HCT116 (cell line): ENCODE results near the gene UBE2L6. TPM values are rescaled to one million over a fixed set of nuclear protein-coding genes. Genes with fewer than 3 reads are reported as not detected.
A peak's percentile ranks its signal among the peaks of the same experiment; 100 is the strongest.

ENCODE experiments used
- ATAC-seq: fragments of 200-7000 bp; cut with Tn5 transposase; 2 replicates; pipeline ENCODE4 v1.9.1; 2020; ENCODE audit warnings: mild to moderate bottlenecking, moderate library complexity
- BruUV-seq: library from RNA; stranded (reverse); fragments of 400-500 nt; replicated peaks from 2 replicates; lab custom pipeline; 2021; lab: Mats Ljungman, UMichigan
- CTCF ChIA-PET: fragments of 300-600 bp; sonication (Branson Sonifier 250); formaldehyde crosslinking; loops from one replicate; lab custom pipeline; 2021; ENCODE audit warnings: antibody characterized with exemption; lab: Charles Lee
- POLR2A ChIA-PET: fragments of 300-600, 350-600 bp; sonication (Branson Sonifier 250); formaldehyde crosslinking; loops from one replicate; lab custom pipeline; 2021; ENCODE audit warnings: antibody characterized with exemption; lab: Charles Lee
- RAD21 ChIA-PET, 2 experiments: fragments of 300-600 bp; sonication (Branson Sonifier 250); formaldehyde crosslinking; loops; one replicate each; lab custom pipeline; 2023; ENCODE audit warnings: low total read pairs in 2 of 2; ENCODE audit not compliant: uncharacterized antibody in 2 of 2, unreplicated experiment in 2 of 2, low non-redundant PET in 1 of 2; lab: Charles Lee
- DNase-seq: peaks from one replicate; pipeline ENCODE4 v3.0.0-alpha.2; 2010; ENCODE audit warnings: low read depth, low spot score
- H2AFZ ChIP-seq: fragments of 200-600 bp; shearing (Covaris generic), sonication (generic); 2 replicates; pipeline ENCODE4 v1.6.1; 2017; ENCODE audit warnings: low read depth, mixed run types, mixed read lengths, antibody characterized with exemption, low read length; ENCODE audit not compliant: poor library complexity, severe bottlenecking
- H3K27ac ChIP-seq: 2 replicates; pipeline ENCODE4 v1.5.1; 2012; ENCODE audit warnings: low read depth, low read length
- H3K27me3 ChIP-seq: fragments of 200-600 bp; sonication (generic); 2 replicates; pipeline ENCODE4 v1.6.1; 2016; ENCODE audit warnings: mixed run types, low read length, mixed read lengths; ENCODE audit not compliant: insufficient read depth
- H3K36me3 ChIP-seq, 2 experiments: fragments of 200-500 bp in 1 of 2; fragments of 200-600 bp in 1 of 2; sonication (Bioruptor generic) in 1 of 2; sonication (generic) in 1 of 2; 2 replicates each; pipeline versions ENCODE4 v1.5.1 to v1.6.1; 2014 to 2016; ENCODE audit warnings: low read length in 2 of 2, inconsistent platforms in 1 of 2, mixed read lengths in 1 of 2, mixed run types in 1 of 2; ENCODE audit not compliant: insufficient read depth in 2 of 2, control insufficient read depth in 1 of 2
- H3K4me1 ChIP-seq, 2 experiments: fragments of 200-600 bp in 1 of 2; sonication (generic) in 1 of 2; 2 replicates each; pipeline versions ENCODE4 v1.5.1 to v1.6.1; 2012 to 2017; ENCODE audit warnings: low read length in 2 of 2, inconsistent platforms in 1 of 2, mild to moderate bottlenecking in 1 of 2, mixed read lengths in 1 of 2, mixed run types in 1 of 2, moderate library complexity in 1 of 2; ENCODE audit not compliant: insufficient read depth in 2 of 2, control insufficient read depth in 1 of 2
- H3K4me2 ChIP-seq: fragments of 200-600 bp; sonication (generic); 2 replicates; pipeline ENCODE4 v1.6.1; 2017; ENCODE audit warnings: mixed run types, low read length, mixed read lengths
- H3K4me3 ChIP-seq, 2 experiments: fragments of 200-600 bp in 1 of 2; sonication (generic) in 1 of 2; replicated peaks in 1 of 2; 2 replicates each; pipeline ENCODE4 v1.5.1; 2011 to 2016; ENCODE audit warnings: low read length in 2 of 2, control low read depth in 1 of 2, low read depth in 1 of 2, mild to moderate bottlenecking in 1 of 2, mixed read lengths in 1 of 2, mixed run types in 1 of 2
- H3K79me2 ChIP-seq: fragments of 200-600 bp; sonication (generic); 2 replicates; pipeline ENCODE4 v1.6.1; 2017; ENCODE audit warnings: mild to moderate bottlenecking, mixed run types, low read length, moderate library complexity, mixed read lengths; ENCODE audit not compliant: insufficient read depth
- H3K9ac ChIP-seq: fragments of 200-600 bp; sonication (generic); 2 replicates; pipeline ENCODE4 v1.6.1; 2016; ENCODE audit warnings: low read length, mixed read lengths
- H3K9me2 ChIP-seq: fragments of 200-600 bp; sonication (generic), shearing (Covaris generic); 2 replicates; pipeline ENCODE4 v1.6.1; 2017; ENCODE audit warnings: mixed run types, mild to moderate bottlenecking, moderate library complexity; ENCODE audit not compliant: insufficient read depth
- H3K9me3 ChIP-seq, 2 experiments: fragments of 200-500 bp in 1 of 2; fragments of 200-600 bp in 1 of 2; sonication (Bioruptor generic) in 1 of 2; sonication (generic) in 1 of 2; 2 replicates each; pipeline ENCODE4 v1.6.1; 2014 to 2017; ENCODE audit warnings: low read length in 2 of 2, mixed read lengths in 2 of 2, inconsistent platforms in 1 of 2, low read depth in 1 of 2, mild to moderate bottlenecking in 1 of 2, mixed run types in 1 of 2, moderate library complexity in 1 of 2; ENCODE audit not compliant: control insufficient read depth in 1 of 2, insufficient read depth in 1 of 2
- H4K20me1 ChIP-seq: fragments of 200-600 bp; sonication (generic), shearing (Covaris generic); 2 replicates; pipeline ENCODE4 v1.6.1; 2017; ENCODE audit warnings: mixed run types, mild to moderate bottlenecking, moderate library complexity; ENCODE audit not compliant: insufficient read depth
- EGR1 ChIP-seq: IDR thresholded peaks from 2 replicates; pipeline ENCODE4 v1.6.1; 2012; ENCODE audit warnings: low read depth
- JUND ChIP-seq: IDR thresholded peaks from 2 replicates; pipeline ENCODE4 v1.6.1; 2012
- POLR2A ChIP-seq: IDR thresholded peaks from 2 replicates; pipeline ENCODE4 v1.7.0; 2011; ENCODE audit warnings: borderline replicate concordance; ENCODE audit not compliant: insufficient read depth, insufficient read length; ENCODE audit errors: extremely low read depth
- SRF ChIP-seq: IDR thresholded peaks from 2 replicates; pipeline ENCODE4 v1.6.1; 2012; ENCODE audit warnings: low read depth
- TCF7L2 ChIP-seq: IDR thresholded peaks from 2 replicates; pipeline ENCODE4 v1.7.0; 2011; ENCODE audit warnings: borderline replicate concordance, inconsistent platforms; ENCODE audit not compliant: insufficient read depth, insufficient read length; ENCODE audit errors: extremely low read depth
- YY1 ChIP-seq: IDR thresholded peaks from 2 replicates; pipeline ENCODE4 v1.6.1; 2011; ENCODE audit warnings: low read length, low read depth, moderate library complexity, mild to moderate bottlenecking; ENCODE audit not compliant: insufficient replicate concordance; ENCODE audit errors: extremely low read depth
- intact Hi-C: fragments of 100-400 bp; cut with micrococcal nuclease; formaldehyde crosslinking; loops from 2 replicates; pipeline ENCODE4 v1.10.0; 2022
- total RNA-seq: library from RNA; stranded (reverse); gene quantifications from one replicate; pipeline ENCODE4 v1.2.1, GENCODE V29; 2021; ENCODE audit not compliant: unreplicated experiment

UBE2L6 gene
- total RNA-seq, 1 experiment from 2014 or later, result 24.8 TPM

DNA sequence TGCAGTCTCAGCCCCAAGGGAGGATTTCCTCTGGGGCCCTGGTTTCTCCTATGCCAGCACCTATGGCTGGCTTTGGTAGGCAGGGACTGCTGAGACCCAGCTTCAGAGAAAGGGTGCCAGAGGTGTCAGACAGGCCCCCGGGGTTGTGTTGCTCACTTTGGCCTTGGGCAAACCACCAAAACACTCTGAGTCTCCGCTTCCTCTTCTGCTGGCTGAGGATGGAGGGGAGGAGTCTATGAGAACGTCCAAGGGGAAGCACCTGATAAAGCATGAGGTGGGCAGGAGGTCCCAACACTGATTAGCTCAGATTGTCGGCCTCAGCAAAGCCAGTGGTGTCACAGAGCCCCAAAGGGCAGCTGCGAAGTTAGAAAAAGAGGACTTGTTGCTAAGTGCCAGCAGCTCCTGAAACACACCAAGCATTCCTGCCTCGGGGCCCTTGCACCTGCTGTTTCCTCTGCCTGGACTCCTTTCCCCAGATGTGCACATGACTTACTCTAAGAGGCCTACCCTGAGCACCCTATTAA lies 19.6 kb downstream of the UBE2L6 start:
- intact Hi-C loops, result no loop called here
- CTCF ChIA-PET, result interaction anchor here (1.2 kb wide), 1 partner anchor 14 kb away, joined by 3 read pairs; no protein-coding TSS in a partner anchor
- Histone ChIP-seq H2AFZ (no peak overlapping the region), H3K4me2 (no peak overlapping the region), H3K4me3 (no peak overlapping the region), H3K4me1 (peaks cover 0 to 12% of the 10 kb centered on the region in 2 experiments; a peak in 3 of 4 replicates), H3K9ac (no peak overlapping the region), H4K20me1 (no peaks in the 10 kb centered on the region), H3K9me2 (no peaks in the 10 kb centered on the region), H3K27ac (no peak overlapping the region), H3K9me3 (no peaks in the 10 kb centered on the region), H3K79me2 (no peaks in the 10 kb centered on the region), H3K27me3 (no peaks in the 10 kb centered on the region), H3K36me3 (no peaks in the 10 kb centered on the region)
- ATAC-seq (no peak), DNase-seq (no peak)
- BruUV-seq, result no TSS peak
- TF ChIP-seq POLR2A (no peak), YY1 (no peak), EGR1 (no peak), SRF (no peak)
- RAD21 ChIA-PET, result interaction anchor here in 1 of 2 experiments (0.6 to 0.7 kb wide), 2 partner anchors 9 to 10 kb away, joined by 3 read pairs; no protein-coding TSS in a partner anchor
- POLR2A ChIA-PET, result no interaction called here

DNA sequence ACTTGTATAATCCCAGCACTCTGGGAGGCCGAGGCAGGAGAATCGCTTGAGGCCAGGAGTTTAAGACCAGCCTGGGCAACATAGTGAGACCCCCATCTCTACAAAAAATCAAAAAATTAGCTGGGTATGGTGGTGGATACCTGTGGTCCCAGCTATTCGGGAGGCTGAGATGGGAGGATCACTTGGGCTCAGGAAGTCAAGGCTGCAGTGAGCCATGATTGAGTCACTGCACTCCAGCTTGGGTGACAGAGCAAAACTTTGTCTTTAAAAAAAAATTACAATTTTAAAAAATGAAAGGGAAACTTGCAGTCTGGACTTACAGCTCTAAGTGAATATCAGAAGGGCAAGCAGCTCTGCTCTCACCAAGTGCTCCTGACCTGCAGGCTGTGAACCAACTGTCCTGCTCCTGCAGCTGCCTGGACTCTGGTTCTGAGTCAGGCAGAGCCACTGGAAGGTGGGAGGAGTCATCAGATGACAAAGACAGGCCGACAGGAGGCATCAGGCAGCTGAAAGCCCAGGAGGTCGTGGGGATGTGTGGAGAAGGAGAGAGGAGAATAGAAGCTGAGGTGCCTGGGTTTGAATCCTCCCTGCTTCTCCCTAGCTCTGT lies 20.5 kb downstream of the UBE2L6 start:
- no peak for DNase-seq
- intact Hi-C loops, result no loop called here

More for the DNA sequence above, 20.5 kb downstream of the UBE2L6 start:
- BruUV-seq, result no TSS peak
- Histone ChIP-seq H3K9ac (no peak overlapping the region), H3K79me2 (no peaks in the 10 kb centered on the region), H4K20me1 (no peaks in the 10 kb centered on the region), H3K4me3 (no peak overlapping the region), H3K36me3 (no peaks in the 10 kb centered on the region), H2AFZ (no peak overlapping the region), H3K9me2 (no peaks in the 10 kb centered on the region), H3K4me1 (peaks cover 0 to 12% of the 10 kb centered on the region in 2 experiments; a peak in 3 of 4 replicates), H3K9me3 (no peaks in the 10 kb centered on the region), H3K27ac (no peak overlapping the region), H3K27me3 (no peaks in the 10 kb centered on the region), H3K4me2 (peak overlapping the region; percentile 30)
- ATAC-seq, result peak; percentile 88
- CTCF ChIA-PET, result interaction anchor here (1.2 kb wide), 1 partner anchor 13 kb away, joined by 3 read pairs; no protein-coding TSS in a partner anchor
- POLR2A ChIA-PET, result no interaction called here
- RAD21 ChIA-PET, result interaction anchor here in 1 of 2 experiments (0.6 kb wide), 1 partner anchor 10 kb away, joined by 3 read pairs; no protein-coding TSS in a partner anchor
- TF ChIP-seq JUND (no peak), TCF7L2 (peak; percentile 51)
